T47D (cell line): Measurements from ENCODE around the gene IFNG.

Experiments
- DNase-seq, 2 experiments: peaks; one replicate each; pipeline versions ENCODE4 v3.0.0 to v3.0.0-alpha.2; 2011 to 2012; ENCODE audit warnings: low read depth in 1 of 2, low spot score in 1 of 2
- JUND ChIP-seq: IDR thresholded peaks from 2 replicates; pipeline ENCODE4 v1.6.1; 2012; ENCODE audit warnings: low read depth
- in situ Hi-C: cut with HindIII; loops from 2 replicates; pipeline ENCODE4 v1.10.0; 2016; ENCODE audit warnings: low sequenced_read_pairs, low pct_unique_long_range_greater_than_20kb

The IFNG gene

GRCh38 chr12:68157380-68157779 is 2.2 kb downstream of the IFNG start:
- in situ Hi-C loops: no loop called here
- TF ChIP-seq JUND: no peak
- DNase-seq: peak in 1 of 2 experiments; percentile 10

- no peak for TF ChIP-seq JUND
- DNase-seq: no peak
- in situ Hi-C loops: no loop called here
Observed at GRCh38 chr12:68156636-68157035, 2.9 kb downstream of the IFNG start.

- no peak for TF ChIP-seq JUND
- in situ Hi-C loops: no loop called here
- no peak for DNase-seq
Observed at GRCh38 chr12:68154779-68155178, 4.8 kb downstream of the IFNG start.

DNA sequence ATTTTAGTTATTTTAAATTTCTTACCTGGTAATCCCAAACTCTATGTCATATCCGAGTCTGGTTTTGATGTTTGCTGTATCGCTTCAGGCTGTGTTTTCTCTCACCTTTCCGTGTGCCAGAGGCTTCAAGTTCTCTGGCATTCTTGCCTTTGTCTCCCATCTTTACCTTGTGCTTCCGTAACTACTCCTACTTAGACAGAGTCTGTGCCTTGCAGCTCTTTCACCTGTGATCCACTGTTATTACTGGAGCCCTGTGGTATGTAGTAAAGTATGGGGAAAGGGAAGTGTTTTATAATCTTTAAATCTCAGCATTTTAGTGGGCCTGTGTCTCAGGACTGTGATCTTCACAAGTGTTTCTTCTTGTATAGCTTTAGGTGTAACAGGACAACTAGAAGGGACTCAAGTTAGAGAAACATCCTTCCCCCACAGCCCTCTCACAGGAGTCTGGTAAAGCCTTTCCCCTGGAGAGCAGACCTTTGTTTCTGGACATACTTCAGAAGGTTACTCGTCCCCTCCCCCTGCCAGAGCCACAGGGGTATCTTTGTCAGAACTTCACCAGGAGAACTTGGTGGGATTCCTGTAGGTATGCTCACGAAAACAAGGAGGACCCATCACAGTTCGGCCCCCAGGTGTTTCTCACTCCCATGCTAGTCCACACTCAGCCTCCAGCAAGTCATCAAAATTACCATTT is 11.1 kb downstream of the IFNG start:
- in situ Hi-C loops: no loop called here
- DNase-seq: peak in 1 of 2 experiments; percentile 19
- no peak for TF ChIP-seq JUND

DNA sequence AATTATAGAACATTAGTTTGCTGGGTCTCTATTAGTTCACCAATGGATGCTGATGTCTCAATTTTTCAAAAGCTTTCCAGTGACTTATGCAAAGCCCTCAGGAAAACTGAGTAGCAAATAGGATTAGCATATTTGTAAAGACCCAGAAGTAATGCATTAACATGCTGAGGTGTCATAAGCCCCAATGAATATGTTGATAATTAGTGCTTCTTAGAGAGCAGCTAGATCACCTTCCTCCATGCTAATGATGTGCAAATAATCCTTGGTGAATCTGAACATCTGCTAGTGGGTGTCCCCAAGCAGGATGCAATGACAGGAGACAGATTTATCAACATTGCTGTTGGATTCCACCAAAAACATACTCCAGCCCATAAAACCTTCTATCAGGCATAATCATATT is 19.0 kb downstream of the IFNG start:
- no peak for TF ChIP-seq JUND
- DNase-seq: no peak
- in situ Hi-C loops: no loop called here

DNA sequence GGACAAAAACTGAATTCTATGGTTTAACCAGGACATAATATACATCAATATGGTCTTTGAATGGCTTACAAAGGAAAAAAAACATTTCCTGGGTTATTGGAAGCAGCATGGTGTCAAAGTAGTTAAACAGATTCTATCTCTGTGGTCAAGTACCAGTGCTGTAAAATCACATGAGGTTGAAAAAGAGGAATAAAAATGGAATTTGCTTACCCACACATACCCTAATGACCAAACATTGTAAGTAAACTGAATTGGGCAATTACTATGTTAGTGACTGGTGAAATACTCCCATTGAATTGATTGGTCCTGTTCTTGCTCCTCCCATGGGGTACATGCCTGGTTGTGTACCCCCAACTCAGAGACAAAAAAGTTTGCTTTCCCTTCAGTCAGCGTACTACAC is 19.6 kb downstream of the IFNG start:
- in situ Hi-C loops: no loop called here
- no peak for TF ChIP-seq JUND
- DNase-seq: no peak

GRCh38 chr12:68139001-68139400 is 20.5 kb downstream of the IFNG start:
- no peak for DNase-seq
- in situ Hi-C loops: no loop called here
- TF ChIP-seq JUND: no peak

- TF ChIP-seq JUND: no peak
- no peak for DNase-seq
- in situ Hi-C loops: no loop called here
Observed at GRCh38 chr12:68138480-68138879, 21.1 kb downstream of the IFNG start.

DNA sequence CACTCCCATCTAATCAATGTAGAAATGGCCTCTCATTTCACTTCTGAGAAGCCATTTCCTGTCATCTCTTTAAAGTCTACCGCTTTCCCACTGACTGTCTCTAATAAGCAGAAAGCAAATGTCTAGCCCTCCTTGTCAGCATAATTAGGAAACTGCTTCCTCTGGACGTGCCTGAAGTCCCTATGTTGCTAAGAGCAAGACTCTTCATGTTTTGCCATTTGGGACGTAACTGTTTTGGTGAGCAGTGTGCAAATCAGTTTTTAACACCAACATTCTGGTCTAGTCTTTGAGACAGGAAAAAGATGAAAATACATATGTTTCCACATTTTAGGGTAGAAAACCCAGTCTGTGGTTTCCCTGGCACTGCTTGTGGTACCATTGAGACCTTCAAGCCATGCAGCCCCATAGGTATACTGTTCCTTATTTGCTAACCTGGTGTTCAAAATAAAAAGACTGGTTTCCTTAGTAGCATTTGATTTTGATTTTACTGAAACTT is 22.2 kb downstream of the IFNG start:
- no peak for DNase-seq
- in situ Hi-C loops: no loop called here
- TF ChIP-seq JUND: no peak

GRCh38 chr12:68135520-68135919 is 24.0 kb downstream of the IFNG start:
- DNase-seq: no peak
- TF ChIP-seq JUND: no peak
- in situ Hi-C loops: no loop called here

GRCh38 chr12:68131867-68132414 is 27.6 kb downstream of the IFNG start:
- in situ Hi-C loops: no loop called here
- no peak for TF ChIP-seq JUND
- peak in 1 of 2 experiments; percentile 20 for DNase-seq

DNA sequence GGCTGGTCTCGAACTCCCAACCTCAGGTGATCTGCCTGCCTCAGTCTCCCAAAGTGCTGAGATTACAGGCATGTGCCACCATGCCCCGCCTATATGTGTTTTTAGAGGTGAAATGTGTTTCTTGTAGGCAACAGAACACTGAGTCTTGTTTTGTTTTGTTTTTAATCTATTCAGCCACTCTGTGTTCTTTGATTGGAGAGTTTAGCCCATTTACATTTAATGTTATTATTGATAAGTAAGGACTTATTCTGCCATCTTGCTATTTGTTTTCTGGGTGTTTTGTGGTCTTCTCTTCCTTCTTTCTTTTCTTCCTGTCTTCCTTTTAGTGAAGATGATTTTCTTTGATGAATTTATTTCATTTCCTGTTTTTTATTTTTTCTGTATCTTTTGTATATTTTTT is 29.6 kb downstream of the IFNG start:
- TF ChIP-seq JUND: no peak
- in situ Hi-C loops: no loop called here
- no peak for DNase-seq

DNA sequence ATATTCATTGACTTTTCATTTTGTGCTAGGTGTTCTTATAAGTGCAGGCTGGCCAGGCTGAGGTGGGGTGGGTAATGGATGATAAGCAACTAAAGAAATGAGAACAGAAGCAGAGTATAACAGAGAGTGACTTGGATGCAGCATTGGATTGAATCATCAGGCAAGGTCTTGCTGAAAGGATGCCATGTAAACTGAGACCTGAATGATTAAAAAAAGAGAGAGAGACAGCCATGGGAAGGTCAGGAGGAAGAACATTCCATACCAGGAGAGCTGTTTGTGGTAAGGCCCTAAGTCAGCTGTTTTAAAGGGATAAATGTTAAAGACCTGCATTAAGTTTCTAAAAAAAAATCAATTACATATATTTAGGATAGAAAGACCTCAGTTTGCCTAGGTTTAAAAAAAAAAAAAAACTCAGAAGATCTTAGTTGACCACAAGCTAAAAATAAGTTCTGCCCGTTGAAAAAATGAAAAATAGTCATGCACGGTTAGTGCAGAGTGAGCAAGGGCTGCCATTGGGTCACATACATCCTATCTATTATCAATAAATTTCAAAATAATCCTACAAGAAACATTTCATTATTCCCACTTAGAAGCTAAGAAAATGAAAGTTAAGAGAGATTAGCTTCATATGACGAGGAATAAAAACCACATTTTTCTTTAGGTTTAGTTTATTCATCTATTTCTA is 37.2 kb downstream of the IFNG start:
- in situ Hi-C loops: no loop called here
- DNase-seq: no peak
- TF ChIP-seq JUND: no peak
